ENCODE results near the gene KLHDC7B.
A peak's percentile ranks its signal among the peaks of the same experiment; 100 is the strongest.

The KLHDC7B gene

DNA sequence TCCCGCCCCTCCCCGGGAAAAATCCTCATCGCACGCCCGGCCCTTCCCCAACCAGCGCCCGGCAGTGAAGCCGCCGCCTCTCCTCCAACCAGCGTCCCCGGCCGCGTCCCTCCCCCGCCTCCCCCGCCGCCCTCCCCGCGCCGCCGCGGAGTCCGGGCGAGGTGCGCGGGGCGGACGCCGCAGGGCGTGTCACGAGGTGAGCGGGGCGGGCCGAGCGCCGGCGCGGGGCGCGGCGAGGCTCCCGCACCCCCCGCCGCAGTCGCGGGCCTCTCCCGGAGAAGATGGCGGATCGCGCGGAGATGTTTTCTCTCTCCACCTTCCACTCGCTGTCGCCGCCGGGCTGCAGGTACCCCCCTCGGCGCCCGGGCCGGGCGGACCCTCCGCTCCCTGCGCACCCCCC lies 54.8 kb downstream of the KLHDC7B start, which contains the start of gene MAPK8IP2:
Gene MAPK8IP2 (plus strand): TSS at position 256 of the 400 bp plus-strand sequence. CDS start 26 bp downstream, at position 282.
- peak within 1 kb of the TSS; percentile 30 for H3K4me3 ChIP-seq (ENCODE audit: low read depth, low read length)
- TF ChIP-seq CTCF (conservative IDR thresholded peaks at IDR 0.05; ENCODE audit: low read depth, low read length), result no peak
- no peak for DNase-seq (ENCODE audit: low read depth)
